Tongue (tissue), 2 donors: ENCODE data around the gene HNMT. TPM values are rescaled to one million over a fixed set of nuclear protein-coding genes. Genes with fewer than 3 reads are reported as not detected.
"Not testable (repeated sequence)": the region's sequence is repeated elsewhere in the genome, so short reads cannot be mapped to it uniquely, and the experiment has no call there.

Experiments used
- DNase-seq: peaks from one replicate; pipeline ENCODE4 v3.0.0-alpha.2; 2015
- total RNA-seq: library from RNA; depleted of rRNA; stranded (reverse); fragments of >200 nt; gene quantifications from one replicate; pipeline ENCODE4 v1.2.3, GENCODE V29; 2014

HNMT gene
- total RNA-seq, 1 donor from 2014 or later = 17.3 TPM

GRCh38 chr2:137975280-137976271 is 11.3 kb downstream of the HNMT start:
- peak; percentile 41 for DNase-seq

GRCh38 chr2:137976274-137976673 is 12.0 kb downstream of the HNMT start:
- DNase-seq = no peak

- no peak for DNase-seq
These were observed 13.5 kb downstream of the HNMT start for GRCh38 chr2:137977790-137978189.

GRCh38 chr2:137980459-137980858 is 16.2 kb downstream of the HNMT start:
- DNase-seq = no peak

GRCh38 chr2:137981112-137981656 is 16.9 kb downstream of the HNMT start:
- DNase-seq = no peak

GRCh38 chr2:137983581-137983980 is 19.3 kb downstream of the HNMT start:
- no peak for DNase-seq

GRCh38 chr2:137986268-137986667 is 22.0 kb downstream of the HNMT start:
- DNase-seq = no peak

- DNase-seq = no peak
These were observed 22.7 kb downstream of the HNMT start for GRCh38 chr2:137987011-137987410.

- DNase-seq = no peak
These were observed 26.8 kb downstream of the HNMT start for GRCh38 chr2:137991078-137991477.

- DNase-seq = no peak
These were observed 27.9 kb downstream of the HNMT start for GRCh38 chr2:137992039-137992646.

- not testable (repeated sequence) for DNase-seq
These were observed 29.6 kb downstream of the HNMT start for GRCh38 chr2:137993715-137994476.

GRCh38 chr2:137995368-137995767 is 31.1 kb downstream of the HNMT start:
- not testable (repeated sequence) for DNase-seq

- DNase-seq = not testable (repeated sequence)
These were observed 31.9 kb downstream of the HNMT start for GRCh38 chr2:137996158-137996557.

- DNase-seq = no peak
These were observed 33.5 kb downstream of the HNMT start for GRCh38 chr2:137997733-137998132.

- no peak for DNase-seq
These were observed 34.2 kb downstream of the HNMT start for GRCh38 chr2:137998503-137998902.

GRCh38 chr2:137999273-137999672 is 35.0 kb downstream of the HNMT start:
- DNase-seq = no peak

- DNase-seq = no peak
These were observed 35.7 kb downstream of the HNMT start for GRCh38 chr2:138000009-138000408.

- DNase-seq = no peak
These were observed 36.5 kb downstream of the HNMT start for GRCh38 chr2:138000796-138001195.

GRCh38 chr2:138003411-138003810 is 39.1 kb downstream of the HNMT start:
- DNase-seq = no peak

- no peak for DNase-seq
These were observed 43.2 kb downstream of the HNMT start for GRCh38 chr2:138007431-138007830.

GRCh38 chr2:138009622-138010021 is 45.3 kb downstream of the HNMT start:
- no peak for DNase-seq

GRCh38 chr2:138010890-138011289 is 46.6 kb downstream of the HNMT start:
- DNase-seq = no peak
